Measurements from ENCODE around the gene KLF14.
"Not testable (repeated sequence)": the region's sequence is repeated elsewhere in the genome, so short reads cannot be mapped to it uniquely, and the experiment has no call there.

Gene KLF14

GRCh38 chr7:130733931-130734814 lies at the start of gene KLF14:
TSS of gene KLF14 (minus strand) at chr7:130734207. CDS start at chr7:130734033, 174 bp downstream.
- DNase-seq, result peak; percentile 8

DNA sequence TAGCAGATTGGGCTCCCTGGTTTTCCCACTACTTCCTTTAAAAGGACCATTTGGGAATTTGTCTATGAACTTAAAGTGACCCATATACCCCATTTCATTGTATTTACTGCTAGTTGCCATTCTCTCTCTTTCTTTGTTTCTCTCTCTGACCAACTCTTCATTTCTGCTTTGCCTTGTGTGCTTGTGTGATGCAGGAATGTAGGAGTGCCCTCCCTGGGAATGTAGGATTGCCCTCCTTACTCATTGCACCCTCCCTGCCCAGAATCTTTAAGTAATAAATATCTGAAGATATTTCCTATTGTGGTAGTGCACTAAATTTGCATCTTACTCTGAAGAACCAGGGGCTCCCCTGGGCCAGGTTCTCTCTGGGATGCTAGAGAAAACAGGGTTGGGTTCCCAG lies 47.3 kb upstream of the KLF14 start:
- DNase-seq, result no peak

DNA sequence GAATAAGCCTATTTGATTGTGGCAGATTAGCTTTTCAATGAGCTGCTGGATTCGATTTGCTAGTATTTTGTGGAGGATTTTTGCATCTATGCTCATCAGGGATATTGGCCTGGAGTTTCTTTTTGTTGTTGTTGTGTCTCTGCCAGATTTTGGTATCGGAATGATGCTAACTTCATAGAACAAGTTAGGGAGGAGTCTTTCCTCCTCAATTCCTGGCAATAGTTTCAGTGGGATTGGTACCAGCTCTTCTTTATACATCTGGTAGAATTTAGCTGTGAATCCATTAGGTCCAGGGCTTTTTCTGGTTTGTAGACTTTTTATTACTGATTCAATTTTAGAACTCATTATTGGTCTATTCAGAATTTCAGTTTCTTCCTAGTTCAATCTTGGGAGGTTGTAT lies 43.4 kb upstream of the KLF14 start:
- no peak for DNase-seq

DNA sequence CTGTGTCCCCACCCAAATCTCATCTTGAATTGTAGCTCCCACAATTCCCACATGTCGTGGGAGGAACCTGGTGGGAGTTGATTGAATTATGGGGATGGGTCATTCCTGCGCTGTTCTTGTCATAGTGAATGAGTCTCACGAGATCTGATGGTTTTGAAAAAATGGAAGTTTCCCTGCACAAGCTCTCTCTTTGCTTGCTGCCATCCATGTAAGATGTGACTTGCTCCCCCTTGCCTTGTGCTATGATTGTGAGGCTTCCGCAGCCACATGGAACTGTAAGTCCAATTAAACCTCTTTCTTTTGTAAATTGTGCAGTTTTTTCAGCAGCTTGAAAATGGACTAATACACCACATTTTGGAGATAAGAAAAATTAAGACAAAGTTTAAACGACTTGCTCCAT lies 38.4 kb upstream of the KLF14 start:
- not testable (repeated sequence) for DNase-seq

GRCh38 chr7:130768854-130769253 lies 34.8 kb upstream of the KLF14 start:
- no peak for DNase-seq

DNA sequence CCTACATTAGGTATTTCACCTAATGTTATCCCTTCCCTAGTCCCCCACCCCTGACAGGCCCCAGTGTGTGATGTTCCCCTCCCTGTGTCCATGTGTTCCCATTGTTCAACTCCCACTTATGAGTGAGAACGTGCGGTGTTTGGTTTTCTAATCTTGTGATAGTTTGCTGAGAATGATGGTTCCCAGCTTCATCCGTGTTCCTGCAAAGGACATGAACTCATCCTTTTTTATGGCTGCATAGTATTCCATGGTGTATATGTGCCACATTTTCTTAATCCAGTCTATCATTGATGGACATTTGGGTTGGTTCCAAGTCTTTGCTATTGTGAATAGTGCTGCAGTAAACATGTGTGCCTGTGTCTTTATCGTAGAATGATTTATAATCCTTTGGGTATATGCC lies 30.6 kb upstream of the KLF14 start:
- DNase-seq, result not testable (repeated sequence)

DNA sequence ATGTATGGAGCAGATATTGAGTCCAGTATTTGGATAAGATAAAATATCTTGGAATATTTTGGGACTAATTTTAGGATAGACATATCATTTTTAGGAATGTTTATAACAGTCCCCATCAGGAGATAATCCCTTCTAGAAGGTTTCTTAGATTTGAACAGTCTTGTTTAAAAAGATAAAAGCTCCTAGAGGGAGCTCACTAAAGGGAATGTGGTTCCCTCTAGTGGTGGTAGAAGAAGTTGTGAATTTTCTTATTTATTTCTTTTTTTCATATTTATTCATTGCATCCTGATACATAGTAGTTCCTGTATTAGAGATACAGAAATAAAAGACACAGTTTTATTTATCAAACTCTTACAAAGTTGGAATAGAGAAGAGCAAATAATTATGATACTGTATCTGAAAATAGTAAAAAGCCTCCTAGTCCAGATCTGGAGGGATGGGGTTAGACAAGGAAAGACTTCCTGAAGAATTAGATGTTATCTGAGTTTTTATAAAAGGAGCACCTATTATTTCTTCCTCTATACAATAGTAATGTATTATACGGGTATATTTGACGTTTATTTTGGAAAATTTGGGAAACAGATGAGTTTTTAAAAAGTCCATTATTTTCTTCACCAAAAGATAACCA lies 24.5 kb upstream of the KLF14 start:
- DNase-seq, result peak; percentile 41

- no peak for DNase-seq
These were observed 22.3 kb upstream of the KLF14 start for GRCh38 chr7:130756316-130756715.

DNA sequence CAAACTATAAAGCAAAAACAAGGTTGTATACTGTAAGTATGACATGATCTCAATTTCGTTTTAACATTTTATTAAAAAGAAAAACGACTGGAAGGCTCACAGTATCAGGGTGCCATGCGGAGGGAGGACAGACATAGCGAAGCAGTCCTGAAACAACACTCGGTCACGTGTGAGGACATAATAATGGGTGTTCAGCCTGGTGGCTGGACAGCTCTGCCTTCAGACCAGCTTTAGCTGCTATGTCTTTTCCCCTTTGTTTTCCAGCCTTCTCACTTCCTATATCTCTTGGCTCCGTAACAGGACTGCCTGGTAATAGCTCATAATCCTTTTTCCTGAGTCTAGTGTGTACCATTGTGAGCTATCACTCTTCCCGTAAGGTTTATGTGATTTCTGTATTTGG lies 18.4 kb upstream of the KLF14 start:
- no peak for DNase-seq

DNA sequence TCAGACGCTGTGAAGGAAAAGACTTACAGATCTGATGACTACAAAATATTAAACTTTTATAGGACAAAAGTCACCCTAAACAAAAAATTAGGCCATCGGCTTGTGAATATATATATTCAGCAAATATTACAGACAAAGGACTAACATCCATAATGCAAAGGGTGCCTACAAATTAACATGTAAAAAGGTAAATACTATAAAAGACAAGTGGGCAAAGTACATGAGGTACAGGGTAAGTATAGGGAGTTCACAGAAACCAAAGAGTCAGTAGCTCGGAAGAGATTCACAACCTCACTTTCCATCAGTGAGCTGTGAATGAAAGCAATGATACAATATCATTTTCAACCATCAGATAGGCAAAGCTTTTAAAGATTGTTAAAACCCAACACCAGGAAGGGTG lies 16.7 kb upstream of the KLF14 start:
- DNase-seq, result no peak

GRCh38 chr7:130748531-130749389 lies 14.8 kb upstream of the KLF14 start:
- no peak for DNase-seq

- DNase-seq, result no peak
These were observed 7.5 kb upstream of the KLF14 start for GRCh38 chr7:130741331-130741995.

- DNase-seq, result no peak
These were observed 6.6 kb upstream of the KLF14 start for GRCh38 chr7:130740606-130741005.

- no peak for DNase-seq
These were observed 2.4 kb upstream of the KLF14 start for GRCh38 chr7:130736298-130736900.

GRCh38 chr7:130734815-130735716 lies 1.1 kb upstream of the KLF14 start:
- DNase-seq, result no peak

- peak; percentile 14 for DNase-seq
These were observed 752 bp downstream of the KLF14 start for GRCh38 chr7:130732980-130733930.

DNA sequence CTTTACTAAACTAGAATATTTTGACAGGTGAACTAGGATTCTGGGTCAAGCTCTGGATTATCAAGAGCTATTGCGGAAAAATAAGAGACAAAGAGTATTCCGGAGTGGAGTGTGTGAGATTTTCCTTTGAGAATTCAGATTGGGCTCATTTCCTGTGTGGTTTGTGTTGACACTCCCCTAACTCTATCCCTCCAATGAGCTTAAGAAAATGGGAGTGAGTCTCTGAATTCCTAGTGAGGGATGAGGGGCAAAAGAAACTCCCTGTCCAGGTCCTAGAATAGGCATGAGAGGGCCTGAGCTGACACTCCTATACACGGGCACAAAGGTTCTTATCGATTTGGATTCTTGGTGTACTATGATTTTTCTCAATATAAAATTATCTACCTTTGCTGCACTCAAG lies 10.2 kb downstream of the KLF14 start:
- no peak for DNase-seq

GRCh38 chr7:130721486-130722277 lies 12.3 kb downstream of the KLF14 start:
- peak; percentile 31 for DNase-seq

DNA sequence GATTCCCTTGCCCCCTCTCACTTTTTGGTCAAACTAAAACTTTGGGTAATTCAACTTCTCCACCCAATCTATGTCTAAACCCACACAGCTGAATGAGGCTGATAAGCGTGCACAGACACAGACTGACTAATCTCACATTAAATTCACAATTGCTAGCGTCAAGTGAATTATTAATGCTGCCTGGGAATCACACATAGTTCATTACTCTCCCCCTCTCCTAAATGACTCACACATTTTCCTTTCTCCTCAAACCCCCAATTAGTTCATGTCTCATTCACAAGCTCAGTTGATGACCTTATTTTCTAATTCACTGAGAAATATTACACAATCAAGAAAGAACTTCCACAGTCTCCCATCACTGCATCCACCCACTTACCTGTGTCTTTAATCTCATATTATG lies 14.5 kb downstream of the KLF14 start:
- no peak for DNase-seq

Measured in activated CD4-positive, alpha-beta T cell treated with anti-CD3 and anti-CD28 coated beads, Interleukin-10, Interleukin-2, amounts not matched to agents 100 ng/mL and 50 ng/mL, durations not matched to agents 16 hours and 8 hours (primary cell).